Colonic mucosa (tissue), 4 donors: ENCODE data around the gene CMTM4. TPM values are rescaled to one million over a fixed set of nuclear protein-coding genes. Genes with fewer than 3 reads are reported as not detected.
"Not testable (repeated sequence)": the region's sequence is repeated elsewhere in the genome, so short reads cannot be mapped to it uniquely, and the experiment has no call there.

ENCODE experiments used
- DNase-seq: peaks from one replicate; pipeline ENCODE4 v3.0.0-alpha.2; 2020
- H3K27ac ChIP-seq: fragments of 200-600 bp; one replicate; pipeline ENCODE4 v1.8.0; 2021
- H3K27me3 ChIP-seq: fragments of 200-600 bp; one replicate; pipeline ENCODE4 v1.8.0; 2021
- H3K36me3 ChIP-seq: fragments of 200-600 bp; one replicate; pipeline ENCODE4 v1.8.0; 2021
- H3K4me1 ChIP-seq: fragments of 200-600 bp; one replicate; pipeline ENCODE4 v1.8.0; 2021; ENCODE audit warnings: mild to moderate bottlenecking
- H3K4me3 ChIP-seq: fragments of 200-600 bp; one replicate; pipeline ENCODE4 v1.8.0; 2021
- H3K9ac ChIP-seq, 2 donors: one replicate each; pipeline ENCODE4 v1.7.0; 2013; ENCODE audit warnings: control low read depth in 2 of 2, low read depth in 2 of 2, low read length in 2 of 2
- H3K9me3 ChIP-seq: fragments of 200-600 bp; one replicate; pipeline ENCODE4 v1.8.0; 2021
- CTCF ChIP-seq: fragments of 200-600 bp; IDR thresholded peaks from one replicate; pipeline ENCODE4 v1.8.0; 2022; ENCODE audit warnings: antibody characterized with exemption, mild to moderate bottlenecking
- intact Hi-C: fragments of 100-400 bp; cut with DNase I; formaldehyde crosslinking; loops from one replicate; pipeline ENCODE4 v1.14.1; 2022
- total RNA-seq, 2 donors: library from RNA; stranded (reverse); fragmentation: NEBNext Ultra II Directional in 1 of 2; extraction: Animal tissue kit (Norgen Biotek cat#: 25700) in 1 of 2; gene quantifications; one replicate each; pipeline ENCODE4 v1.2.1, GENCODE V29; 2021
- donor health status: healthy.
- donor health status: DM: no; HTN: no; CAD: no.
- donor health status: DM: no; HTN: no; CAD: no.

The CMTM4 gene
- total RNA-seq, 2 donors from 2014 or later, result 150 to 212 TPM

GRCh38 chr16:66673691-66674090, 22.9 kb downstream of the CMTM4 start:
- H3K27ac ChIP-seq, result no peak overlapping the region
- H3K27me3 ChIP-seq, result no peaks in the 10 kb centered on the region
- no peaks in the 10 kb centered on the region for H3K9me3 ChIP-seq
- no peak overlapping the region for H3K4me3 ChIP-seq
- TF ChIP-seq CTCF, result no peak
- H3K36me3 ChIP-seq, result no peaks in the 10 kb centered on the region
- intact Hi-C loops, result no loop called here
- H3K9ac ChIP-seq, result no peak overlapping the region
- H3K4me1 ChIP-seq, result peaks cover 3% of the 10 kb centered on the region
- no peak for DNase-seq

GRCh38 chr16:66670691-66671388, 25.7 kb downstream of the CMTM4 start:
- no peak for TF ChIP-seq CTCF
- intact Hi-C loops, result no loop called here
- Histone ChIP-seq H3K9ac (no peak overlapping the region), H3K27ac (peak overlapping the region; percentile 61), H3K4me1 (peaks cover 3% of the 10 kb centered on the region), H3K27me3 (no peaks in the 10 kb centered on the region), H3K36me3 (no peaks in the 10 kb centered on the region), H3K4me3 (no peak overlapping the region), H3K9me3 (no peaks in the 10 kb centered on the region)
- DNase-seq, result peak; percentile 24

- Histone ChIP-seq H3K36me3 (no peaks in the 10 kb centered on the region), H3K27me3 (no peaks in the 10 kb centered on the region), H3K4me3 (no peak overlapping the region), H3K27ac (no peak overlapping the region), H3K9ac (no peak overlapping the region), H3K4me1 (peaks cover 3% of the 10 kb centered on the region), H3K9me3 (no peaks in the 10 kb centered on the region)
- no peak for TF ChIP-seq CTCF
- intact Hi-C loops, result no loop called here
- DNase-seq, result no peak
Measured at GRCh38 chr16:66668777-66669444, 27.6 kb downstream of the CMTM4 start.

GRCh38 chr16:66667944-66668343, 28.6 kb downstream of the CMTM4 start:
- Histone ChIP-seq H3K9me3 (no peaks in the 10 kb centered on the region), H3K9ac (no peak overlapping the region), H3K36me3 (no peaks in the 10 kb centered on the region), H3K27me3 (no peaks in the 10 kb centered on the region), H3K27ac (no peak overlapping the region), H3K4me3 (no peak overlapping the region), H3K4me1 (peaks cover 3% of the 10 kb centered on the region)
- DNase-seq, result no peak
- intact Hi-C loops, result no loop called here
- no peak for TF ChIP-seq CTCF

- peak; percentile 32 for TF ChIP-seq CTCF
- no peaks in the 10 kb centered on the region for H3K27me3 ChIP-seq
- intact Hi-C loops, result no loop called here
- DNase-seq, result no peak
- H3K4me1 ChIP-seq, result no peaks in the 10 kb centered on the region
- no peaks in the 10 kb centered on the region for H3K9me3 ChIP-seq
- no peak overlapping the region for H3K4me3 ChIP-seq
- no peak overlapping the region for H3K27ac ChIP-seq
- no peak overlapping the region for H3K9ac ChIP-seq
- H3K36me3 ChIP-seq, result no peaks in the 10 kb centered on the region
Measured at GRCh38 chr16:66662445-66663194, 33.9 kb downstream of the CMTM4 start.

GRCh38 chr16:66661671-66662346, 34.7 kb downstream of the CMTM4 start:
- DNase-seq, H3K27me3 ChIP-seq, H3K27ac ChIP-seq, H3K9me3 ChIP-seq, H3K4me3 ChIP-seq, H3K4me1 ChIP-seq, intact Hi-C loops, H3K36me3 ChIP-seq, H3K9ac ChIP-seq: not testable (repeated sequence)
